ENCODE data around the gene PPP1R15A.

DNA sequence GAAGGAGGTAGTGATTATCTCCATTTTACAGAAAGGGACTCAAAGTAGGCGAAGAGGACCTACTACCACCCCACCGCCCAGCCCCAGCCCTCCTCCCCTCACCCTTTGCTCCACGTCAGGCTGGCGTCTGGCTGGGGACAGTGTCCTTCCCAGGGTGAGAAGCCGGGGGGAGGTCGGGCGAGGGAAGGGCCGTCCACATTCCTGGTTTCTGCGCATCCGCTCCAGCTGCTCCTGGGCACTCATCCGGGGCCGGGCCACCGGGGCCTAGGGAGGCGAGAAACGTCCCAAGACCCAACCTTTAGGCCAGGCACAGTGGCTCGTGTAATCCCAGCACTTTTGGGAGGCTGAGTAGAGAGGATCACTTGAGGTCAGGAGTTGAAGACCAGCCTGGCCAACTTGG, 31.2 kb upstream of the PPP1R15A start:
- TF ChIP-seq, protein P1, sequence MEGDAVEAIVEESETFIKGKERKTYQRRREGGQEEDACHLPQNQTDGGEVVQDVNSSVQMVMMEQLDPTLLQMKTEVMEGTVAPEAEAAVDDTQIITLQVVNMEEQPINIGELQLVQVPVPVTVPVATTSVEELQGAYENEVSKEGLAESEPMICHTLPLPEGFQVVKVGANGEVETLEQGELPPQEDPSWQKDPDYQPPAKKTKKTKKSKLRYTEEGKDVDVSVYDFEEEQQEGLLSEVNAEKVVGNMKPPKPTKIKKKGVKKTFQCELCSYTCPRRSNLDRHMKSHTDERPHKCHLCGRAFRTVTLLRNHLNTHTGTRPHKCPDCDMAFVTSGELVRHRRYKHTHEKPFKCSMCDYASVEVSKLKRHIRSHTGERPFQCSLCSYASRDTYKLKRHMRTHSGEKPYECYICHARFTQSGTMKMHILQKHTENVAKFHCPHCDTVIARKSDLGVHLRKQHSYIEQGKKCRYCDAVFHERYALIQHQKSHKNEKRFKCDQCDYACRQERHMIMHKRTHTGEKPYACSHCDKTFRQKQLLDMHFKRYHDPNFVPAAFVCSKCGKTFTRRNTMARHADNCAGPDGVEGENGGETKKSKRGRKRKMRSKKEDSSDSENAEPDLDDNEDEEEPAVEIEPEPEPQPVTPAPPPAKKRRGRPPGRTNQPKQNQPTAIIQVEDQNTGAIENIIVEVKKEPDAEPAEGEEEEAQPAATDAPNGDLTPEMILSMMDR (conservative IDR thresholded peaks at IDR 0.05): no peak
- no peak for TF ChIP-seq ZFX (IDR thresholded peaks at IDR 0.05)

Measured in C4-2B (cell line).